Fibroblast of skin of left quadriceps (primary cell): ENCODE data around the gene NEK6.

ENCODE experiments used
- DNase-seq, 2 experiments: peaks; one replicate each; pipeline ENCODE4 v3.0.0-alpha.2; 2013; ENCODE audit warnings: low read depth in 2 of 2

NEK6 gene

GRCh38 chr9:124261736-124262648 is 4.2 kb downstream of the NEK6 start:
- no peak for DNase-seq

- DNase-seq = no peak
These were observed 4.9 kb downstream of the NEK6 start for GRCh38 chr9:124262649-124262972.

GRCh38 chr9:124263213-124263612 is 5.5 kb downstream of the NEK6 start:
- DNase-seq = no peak

GRCh38 chr9:124263800-124264426 is 6.2 kb downstream of the NEK6 start:
- no peak for DNase-seq

- DNase-seq = no peak
These were observed 7.1 kb downstream of the NEK6 start for GRCh38 chr9:124264823-124265233.

- no peak for DNase-seq
These were observed 7.8 kb downstream of the NEK6 start for GRCh38 chr9:124265551-124265950.

GRCh38 chr9:124266139-124266825 is 8.5 kb downstream of the NEK6 start:
- no peak for DNase-seq

- no peak for DNase-seq
These were observed 9.1 kb downstream of the NEK6 start for GRCh38 chr9:124266826-124267201.

- DNase-seq = no peak
These were observed 9.6 kb downstream of the NEK6 start for GRCh38 chr9:124267271-124267807.

- DNase-seq = no peak
These were observed 10.5 kb downstream of the NEK6 start for GRCh38 chr9:124268248-124268647.

- no peak for DNase-seq
These were observed 10.9 kb downstream of the NEK6 start for GRCh38 chr9:124268661-124269060.

GRCh38 chr9:124269556-124269955 is 11.8 kb downstream of the NEK6 start:
- DNase-seq = no peak

GRCh38 chr9:124270504-124271335 is 13.0 kb downstream of the NEK6 start:
- no peak for DNase-seq

- DNase-seq = no peak
These were observed 13.9 kb downstream of the NEK6 start for GRCh38 chr9:124271660-124272059.

- no peak for DNase-seq
These were observed 14.4 kb downstream of the NEK6 start for GRCh38 chr9:124272118-124272517.

GRCh38 chr9:124272979-124273378 is 15.2 kb downstream of the NEK6 start:
- no peak for DNase-seq

- DNase-seq = no peak
These were observed 15.8 kb downstream of the NEK6 start for GRCh38 chr9:124273427-124274160.

GRCh38 chr9:124274226-124274625 is 16.5 kb downstream of the NEK6 start:
- no peak for DNase-seq

- no peak for DNase-seq
These were observed 17.0 kb downstream of the NEK6 start for GRCh38 chr9:124274738-124275137.

- no peak for DNase-seq
These were observed 19.7 kb downstream of the NEK6 start for GRCh38 chr9:124277420-124277819.

GRCh38 chr9:124278054-124278540 is 20.3 kb downstream of the NEK6 start:
- DNase-seq = no peak
